Measurements from ENCODE around the gene LY6G6D.
A peak's percentile ranks its signal among the peaks of the same experiment; 100 is the strongest.

LY6G6D gene

GRCh38 chr6:31729979-31730630, 15.0 kb downstream of the LY6G6D start:
- 0 out of 2 replicates have a peak, but pooled peaks have one; percentile 6 for TF ChIP-seq CTCF (IDR thresholded peaks at IDR 0.05; ENCODE audit: control insufficient read depth, extremely low read depth, insufficient read depth)
- peak overlapping the region; percentile 85 for H3K4me3 ChIP-seq (ENCODE audit: low read depth, low read length)
- no peak for DNase-seq (ENCODE audit: low read depth)

GRCh38 chr6:31730631-31731086, 15.5 kb downstream of the LY6G6D start:
- TF ChIP-seq CTCF (IDR thresholded peaks at IDR 0.05; ENCODE audit: control insufficient read depth, extremely low read depth, insufficient read depth): no peak
- H3K4me3 ChIP-seq (ENCODE audit: low read depth, low read length): no peak overlapping the region

GRCh38 chr6:31732029-31732428, 16.9 kb downstream of the LY6G6D start:
- no peak overlapping the region for H3K4me3 ChIP-seq (ENCODE audit: low read depth, low read length)
- DNase-seq (ENCODE audit: low read depth): no peak
- TF ChIP-seq CTCF (IDR thresholded peaks at IDR 0.05; ENCODE audit: control insufficient read depth, extremely low read depth, insufficient read depth): no peak

More at GRCh38 chr6:31730631-31731086, 15.5 kb downstream of the LY6G6D start:
- DNase-seq (ENCODE audit: low read depth): no peak

- no peak overlapping the region for H3K4me3 ChIP-seq (ENCODE audit: low read depth, low read length)
- no peak for DNase-seq (ENCODE audit: low read depth)
- TF ChIP-seq CTCF (IDR thresholded peaks at IDR 0.05; ENCODE audit: control insufficient read depth, extremely low read depth, insufficient read depth): no peak
These were observed 18.6 kb downstream of the LY6G6D start for GRCh38 chr6:31733734-31734133.

GRCh38 chr6:31734247-31734820, 19.2 kb downstream of the LY6G6D start:
- H3K4me3 ChIP-seq (ENCODE audit: low read depth, low read length): peak overlapping the region; percentile 94
- TF ChIP-seq CTCF (IDR thresholded peaks at IDR 0.05; ENCODE audit: control insufficient read depth, extremely low read depth, insufficient read depth): no peak
- DNase-seq (ENCODE audit: low read depth): no peak

GRCh38 chr6:31734821-31735406, 19.8 kb downstream of the LY6G6D start:
- no peak for DNase-seq (ENCODE audit: low read depth)
- H3K4me3 ChIP-seq (ENCODE audit: low read depth, low read length): peak overlapping the region; percentile 94
- no peak for TF ChIP-seq CTCF (IDR thresholded peaks at IDR 0.05; ENCODE audit: control insufficient read depth, extremely low read depth, insufficient read depth)
